BJ (cell line): Measurements from ENCODE around the gene KRT79. TPM values are rescaled to one million over a fixed set of nuclear protein-coding genes. Genes with fewer than 3 reads are reported as not detected.
"Not testable (repeated sequence)": the region's sequence is repeated elsewhere in the genome, so short reads cannot be mapped to it uniquely, and the experiment has no call there.

Experiments used
- CTCF ChIA-PET: fragments of 350-600 bp; formaldehyde crosslinking; extraction: SDS; loops from one replicate; lab custom pipeline; 2021; ENCODE audit warnings: antibody characterized with exemption, inconsistent platforms; lab: Yijun Ruan, JAX
- POLR2A ChIA-PET: fragments of 300-600 bp; sonication (Branson Sonifier 250); formaldehyde crosslinking; extraction: SDS; loops from one replicate; lab custom pipeline; 2021; ENCODE audit warnings: antibody characterized with exemption; lab: Charles Lee
- DNase-seq: peaks from one replicate; pipeline ENCODE4 v3.0.0-alpha.2; 2011; ENCODE audit warnings: low read depth
- H3K27me3 ChIP-seq: 2 replicates; pipeline ENCODE4 v1.6.0; 2011; ENCODE audit warnings: low read length; ENCODE audit not compliant: control insufficient read depth, insufficient read depth
- H3K36me3 ChIP-seq: 2 replicates; pipeline ENCODE4 v1.5.1; 2011; ENCODE audit warnings: low read length; ENCODE audit not compliant: control insufficient read depth, insufficient read depth
- H3K4me3 ChIP-seq: 2 replicates; pipeline ENCODE4 v1.5.1; 2011; ENCODE audit warnings: low read depth, mild to moderate bottlenecking, control low read depth, low read length
- polyA plus RNA-seq: library from polyadenylated mRNA; depleted of rRNA; stranded (reverse); fragments of >200 nt; gene quantifications from 2 replicates; pipeline ENCODE4 v1.2.3, GENCODE V29; 2011
- TF ChIP-seq, protein P1 (sequence below): IDR thresholded peaks from 2 replicates; pipeline ENCODE4 v1.5.1; 2011; ENCODE audit warnings: low read depth, mild to moderate bottlenecking, control low read depth, inconsistent platforms, low read length, moderate library complexity; ENCODE audit not compliant: insufficient read depth

The KRT79 gene
- polyA plus RNA-seq, 1 experiment, result not detected

DNA sequence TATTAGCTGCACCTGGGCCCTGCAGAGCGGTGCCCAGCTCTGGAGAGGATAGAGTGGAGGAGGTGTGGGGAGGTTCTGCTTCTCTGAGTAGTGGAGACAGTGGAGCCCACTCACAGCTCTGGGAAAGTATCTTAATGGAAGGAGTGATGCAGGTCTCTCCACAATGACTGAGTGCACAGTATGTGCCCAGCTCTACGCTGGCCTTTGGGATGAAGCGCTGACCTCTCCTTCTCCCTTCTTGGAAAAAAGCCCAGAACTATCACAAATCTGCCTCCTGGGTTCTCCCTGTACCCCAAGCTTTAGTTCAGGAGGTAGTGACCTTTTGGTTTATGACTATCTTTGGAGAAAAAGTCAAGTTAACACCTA is 37.7 kb downstream of the KRT79 start:
- TF ChIP-seq, protein P1, sequence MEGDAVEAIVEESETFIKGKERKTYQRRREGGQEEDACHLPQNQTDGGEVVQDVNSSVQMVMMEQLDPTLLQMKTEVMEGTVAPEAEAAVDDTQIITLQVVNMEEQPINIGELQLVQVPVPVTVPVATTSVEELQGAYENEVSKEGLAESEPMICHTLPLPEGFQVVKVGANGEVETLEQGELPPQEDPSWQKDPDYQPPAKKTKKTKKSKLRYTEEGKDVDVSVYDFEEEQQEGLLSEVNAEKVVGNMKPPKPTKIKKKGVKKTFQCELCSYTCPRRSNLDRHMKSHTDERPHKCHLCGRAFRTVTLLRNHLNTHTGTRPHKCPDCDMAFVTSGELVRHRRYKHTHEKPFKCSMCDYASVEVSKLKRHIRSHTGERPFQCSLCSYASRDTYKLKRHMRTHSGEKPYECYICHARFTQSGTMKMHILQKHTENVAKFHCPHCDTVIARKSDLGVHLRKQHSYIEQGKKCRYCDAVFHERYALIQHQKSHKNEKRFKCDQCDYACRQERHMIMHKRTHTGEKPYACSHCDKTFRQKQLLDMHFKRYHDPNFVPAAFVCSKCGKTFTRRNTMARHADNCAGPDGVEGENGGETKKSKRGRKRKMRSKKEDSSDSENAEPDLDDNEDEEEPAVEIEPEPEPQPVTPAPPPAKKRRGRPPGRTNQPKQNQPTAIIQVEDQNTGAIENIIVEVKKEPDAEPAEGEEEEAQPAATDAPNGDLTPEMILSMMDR, result no peak
- DNase-seq, result no peak
- Histone ChIP-seq H3K36me3 (no peaks in the 10 kb centered on the region), H3K27me3 (peaks cover 4% of the 10 kb centered on the region; the same call in 1 of the 2 replicates), H3K4me3 (no peak overlapping the region)
- CTCF ChIA-PET, result interaction anchor here (0.6 kb wide), 1 partner anchor 69 kb away, joined by 3 read pairs; no protein-coding TSS in a partner anchor
- POLR2A ChIA-PET, result no interaction called here

DNA sequence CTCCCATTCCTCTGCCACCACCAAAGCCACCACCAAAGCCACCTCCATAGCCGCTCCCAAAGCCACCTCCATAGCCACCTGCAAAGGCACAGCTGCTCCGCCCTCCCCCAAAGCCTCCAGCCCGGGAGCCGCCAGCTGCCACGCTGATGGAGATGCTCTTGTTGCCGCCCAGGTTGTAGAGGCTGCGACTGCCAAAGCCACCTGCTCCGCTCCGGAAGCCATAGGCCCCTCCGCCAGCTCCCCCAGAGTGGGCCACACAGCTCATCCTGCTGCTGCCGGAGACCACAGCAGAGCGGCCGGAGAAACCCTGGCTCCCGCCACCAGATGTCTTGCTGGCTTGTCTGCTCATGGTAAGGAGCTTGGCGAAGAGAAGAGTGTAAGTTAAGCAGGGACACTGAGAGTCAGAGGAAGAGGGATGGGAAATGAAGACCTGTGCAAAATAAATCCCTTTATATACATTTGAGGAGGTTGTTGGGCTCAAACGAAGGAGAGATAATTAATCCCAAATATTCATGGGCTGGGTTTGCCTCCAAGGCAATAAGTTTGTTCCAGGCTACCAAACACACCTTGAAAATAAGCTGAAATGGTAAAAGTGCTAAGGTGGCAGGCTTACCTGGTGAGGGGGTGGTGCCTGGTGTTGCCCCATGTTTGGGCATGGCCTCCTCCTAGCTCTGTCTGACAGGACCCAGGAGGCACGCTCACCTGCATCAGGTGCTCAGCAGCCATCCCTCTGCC is 38.2 kb downstream of the KRT79 start, which contains the start of gene KRT3:
TSS of gene KRT3 (minus strand) at position 424 of the 735 bp plus-strand sequence. CDS start at position 349, 75 bp downstream.
- TF ChIP-seq, protein P1, result no peak
- H3K36me3 ChIP-seq, result no peaks in the 10 kb centered on the region
- peaks cover 7% of the 10 kb centered on the region; the same call in 1 of the 2 replicates for H3K27me3 ChIP-seq
- ChIA-PET POLR2A (no interaction called here), CTCF (interaction anchor here (0.6 kb wide), 1 partner anchor 70 kb away, joined by 3 read pairs; no protein-coding TSS in a partner anchor)
- DNase-seq, result no peak
- H3K4me3 ChIP-seq, result no peak within 1 kb of the TSS

- DNase-seq, H3K36me3 ChIP-seq, H3K4me3 ChIP-seq, POLR2A ChIA-PET, CTCF ChIA-PET: not testable (repeated sequence)
- peaks cover 11% of the 10 kb centered on the region for H3K27me3 ChIP-seq
Measured at GRCh38 chr12:52795332-52795674, 38.8 kb downstream of the KRT79 start.

- ChIA-PET CTCF (interaction anchor here (1.0 kb wide), 1 partner anchor 39 kb away, joined by 3 read pairs; no protein-coding TSS in a partner anchor), POLR2A (no interaction called here)
- TF ChIP-seq, protein P1, result no peak
- Histone ChIP-seq H3K4me3 (no peak overlapping the region), H3K36me3 (no peaks in the 10 kb centered on the region), H3K27me3 (peaks cover 13% of the 10 kb centered on the region)
- no peak for DNase-seq
Measured at GRCh38 chr12:52794479-52795331, 39.4 kb downstream of the KRT79 start.

GRCh38 chr12:52792185-52793029 is 41.7 kb downstream of the KRT79 start:
- no peak for DNase-seq
- H3K4me3 ChIP-seq, result no peak overlapping the region
- H3K36me3 ChIP-seq, result no peaks in the 10 kb centered on the region
- POLR2A ChIA-PET, result no interaction called here
- H3K27me3 ChIP-seq, result peaks cover 26% of the 10 kb centered on the region
- CTCF ChIA-PET, result interaction anchor here (0.9 kb wide), 1 partner anchor 16 kb away, joined by 3 read pairs; no protein-coding TSS in a partner anchor
- TF ChIP-seq, protein P1, result no peak
